GM18870 (cell line): ENCODE data around the gene LAMC2.
"Not testable (repeated sequence)": the region's sequence is repeated elsewhere in the genome, so short reads cannot be mapped to it uniquely, and the experiment has no call there.

Experiments
- ATAC-seq: cut with Tn5 transposase; IDR thresholded peaks from one replicate; pipeline ENCODE4 v1.9.1; 2021; ENCODE audit warnings: moderate library complexity; ENCODE audit not compliant: unreplicated experiment

The LAMC2 gene

GRCh38 chr1:183236158-183236725 is 50.2 kb downstream of the LAMC2 start:
- no peak for ATAC-seq

GRCh38 chr1:183237046-183237445 is 51.0 kb downstream of the LAMC2 start:
- no peak for ATAC-seq

- no peak for ATAC-seq
Measured at GRCh38 chr1:183238071-183238470, 52.0 kb downstream of the LAMC2 start.

- ATAC-seq: no peak
Measured at GRCh38 chr1:183239220-183239742, 53.2 kb downstream of the LAMC2 start.

- ATAC-seq: no peak
Measured at GRCh38 chr1:183239793-183240525, 53.9 kb downstream of the LAMC2 start.

- no peak for ATAC-seq
Measured at GRCh38 chr1:183240526-183240825, 54.4 kb downstream of the LAMC2 start.

- not testable (repeated sequence) for ATAC-seq
Measured at GRCh38 chr1:183240853-183241252, 54.8 kb downstream of the LAMC2 start.

GRCh38 chr1:183241471-183241870 is 55.4 kb downstream of the LAMC2 start:
- no peak for ATAC-seq

- no peak for ATAC-seq
Measured at GRCh38 chr1:183242556-183242955, 56.5 kb downstream of the LAMC2 start.

- ATAC-seq: no peak
Measured at GRCh38 chr1:183243161-183244050, 57.3 kb downstream of the LAMC2 start.

GRCh38 chr1:183244466-183244865 is 58.4 kb downstream of the LAMC2 start:
- ATAC-seq: no peak

- no peak for ATAC-seq
Measured at GRCh38 chr1:183245357-183245756, 59.3 kb downstream of the LAMC2 start.

GRCh38 chr1:183246436-183246835 is 60.4 kb downstream of the LAMC2 start:
- no peak for ATAC-seq

GRCh38 chr1:183247066-183247465 is 61.0 kb downstream of the LAMC2 start:
- ATAC-seq: no peak

GRCh38 chr1:183247484-183247883 is 61.4 kb downstream of the LAMC2 start:
- no peak for ATAC-seq

- ATAC-seq: no peak
Measured at GRCh38 chr1:183247931-183248330, 61.9 kb downstream of the LAMC2 start.

- no peak for ATAC-seq
Measured at GRCh38 chr1:183248989-183249691, 63.1 kb downstream of the LAMC2 start.

- ATAC-seq: no peak
Measured at GRCh38 chr1:183249941-183250452, 63.9 kb downstream of the LAMC2 start.

- ATAC-seq: no peak
Measured at GRCh38 chr1:183251101-183251958, 65.3 kb downstream of the LAMC2 start.

- ATAC-seq: no peak
Measured at GRCh38 chr1:183251959-183252450, 65.9 kb downstream of the LAMC2 start.
